NCI-H1694 treated with DMSO at 0.1 percent for 48 hours (cell line): ENCODE measurements around the gene MIB2.
A peak's percentile ranks its signal among the peaks of the same experiment; 100 is the strongest.
"Not testable (repeated sequence)": the region's sequence is repeated elsewhere in the genome, so short reads cannot be mapped to it uniquely, and the experiment has no call there.

Experiments
- DNase-seq: peaks from one replicate; lab custom pipeline; 2025; lab: John Stamatoyannopoulos, UW

MIB2 gene

DNA sequence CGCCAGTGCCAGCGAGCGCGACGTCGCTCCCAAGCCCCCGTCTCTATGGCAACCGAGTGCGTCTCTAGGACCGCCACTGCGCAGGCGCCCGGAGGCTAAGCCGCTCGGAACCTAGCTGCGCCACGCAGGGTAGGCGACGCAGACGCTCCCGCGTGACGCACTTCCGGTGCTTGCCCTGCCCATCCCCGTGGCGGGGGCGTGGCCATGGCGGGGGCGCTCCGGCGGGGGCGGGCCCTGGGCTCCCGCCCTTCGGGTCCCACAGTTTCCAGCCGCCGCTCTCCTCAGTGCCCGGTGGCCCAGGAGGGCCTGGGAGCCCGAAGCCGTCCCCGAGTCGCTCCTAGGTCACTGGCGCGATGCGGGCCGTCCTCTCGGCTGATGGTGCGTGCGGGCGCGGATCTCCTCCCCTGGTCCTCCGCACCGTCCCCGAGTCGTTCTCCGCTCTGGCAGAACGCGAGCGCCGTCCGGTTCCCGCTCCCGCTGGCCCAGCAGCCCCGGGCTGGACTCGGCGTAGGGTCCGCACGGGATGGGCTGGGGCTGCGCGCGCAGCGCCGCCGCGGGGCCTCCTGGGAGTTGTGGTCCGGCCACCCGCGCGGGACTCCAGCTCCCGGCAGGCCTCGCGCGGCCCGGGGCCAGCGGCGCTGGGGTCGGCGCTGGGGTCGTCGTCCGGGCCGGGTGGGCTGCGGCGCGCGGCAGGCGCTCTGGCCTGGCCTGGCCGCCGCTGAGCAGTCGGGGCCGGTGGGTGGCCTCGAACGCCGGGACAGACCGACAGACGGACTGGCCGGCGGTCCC lies at the start of gene MIB2:
MIB2 (plus strand) TSS at position 245 of the 789 bp plus-strand sequence. CDS start 7,953 bp downstream, outside the sequence.
- DNase-seq, result peak; percentile 93

GRCh38 chr1:1567152-1567875 lies 48.0 kb upstream of the MIB2 start:
- DNase-seq, result no peak

DNA sequence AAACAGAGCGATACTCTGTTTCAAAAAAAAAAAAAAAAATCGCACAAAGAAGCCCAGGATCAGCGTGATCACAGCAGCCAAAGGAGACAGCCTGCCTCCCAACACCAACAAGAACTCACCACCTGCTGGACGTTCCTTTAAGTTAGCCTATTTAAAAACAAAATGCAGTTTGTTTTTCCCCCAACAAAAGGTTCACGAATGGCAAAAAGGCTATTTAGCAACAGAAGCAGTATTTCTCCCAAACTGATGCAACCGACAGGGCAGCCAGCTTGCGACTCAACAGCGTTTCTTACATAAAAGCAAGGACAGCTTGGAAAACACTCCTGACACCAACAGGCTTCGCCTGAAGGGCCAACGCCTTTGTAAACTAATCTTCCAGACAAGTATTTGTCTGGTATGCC lies 47.4 kb upstream of the MIB2 start:
- DNase-seq, result no peak

GRCh38 chr1:1569341-1569740 lies 46.0 kb upstream of the MIB2 start:
- DNase-seq, result no peak

GRCh38 chr1:1573843-1574720 lies 41.2 kb upstream of the MIB2 start:
- peak; percentile 54 for DNase-seq

- DNase-seq, result peak; percentile 78
Observed at GRCh38 chr1:1574721-1575537, 40.4 kb upstream of the MIB2 start, which contains the start of gene SSU72. SSU72 (minus strand) TSS chr1:1574863; CDS start chr1:1574557, 306 bp downstream.

- no peak for DNase-seq
Observed at GRCh38 chr1:1577367-1578011, 37.8 kb upstream of the MIB2 start.

DNA sequence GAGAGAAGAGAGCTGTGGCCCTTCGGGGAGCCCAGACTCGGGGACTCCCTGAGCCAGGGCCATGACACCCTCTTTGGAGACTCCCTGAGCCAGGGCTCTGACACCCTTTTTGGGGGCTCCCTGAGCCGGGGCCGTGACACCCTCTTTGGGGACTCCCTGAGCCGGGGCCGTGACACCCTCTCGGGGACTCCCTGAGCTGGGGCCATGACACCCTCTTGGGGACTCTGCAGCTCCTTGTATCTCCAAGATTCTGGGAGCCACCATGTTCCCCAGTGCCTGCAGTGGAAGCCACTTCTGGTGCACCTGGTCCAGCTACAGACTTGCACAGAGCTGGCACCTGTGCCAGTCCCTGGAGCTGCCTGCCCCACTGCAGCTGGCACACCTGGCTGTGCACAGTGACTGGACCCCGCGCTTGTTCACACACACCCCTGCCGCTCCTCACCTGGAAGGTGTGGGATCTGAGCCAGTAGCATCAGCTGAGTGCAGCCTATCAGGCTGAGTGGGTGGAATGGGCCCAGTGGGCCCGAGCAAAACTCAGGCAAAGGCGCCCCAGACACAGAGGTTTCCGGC lies 36.8 kb upstream of the MIB2 start:
- no peak for DNase-seq

GRCh38 chr1:1582585-1583346 lies 32.5 kb upstream of the MIB2 start:
- no peak for DNase-seq

DNA sequence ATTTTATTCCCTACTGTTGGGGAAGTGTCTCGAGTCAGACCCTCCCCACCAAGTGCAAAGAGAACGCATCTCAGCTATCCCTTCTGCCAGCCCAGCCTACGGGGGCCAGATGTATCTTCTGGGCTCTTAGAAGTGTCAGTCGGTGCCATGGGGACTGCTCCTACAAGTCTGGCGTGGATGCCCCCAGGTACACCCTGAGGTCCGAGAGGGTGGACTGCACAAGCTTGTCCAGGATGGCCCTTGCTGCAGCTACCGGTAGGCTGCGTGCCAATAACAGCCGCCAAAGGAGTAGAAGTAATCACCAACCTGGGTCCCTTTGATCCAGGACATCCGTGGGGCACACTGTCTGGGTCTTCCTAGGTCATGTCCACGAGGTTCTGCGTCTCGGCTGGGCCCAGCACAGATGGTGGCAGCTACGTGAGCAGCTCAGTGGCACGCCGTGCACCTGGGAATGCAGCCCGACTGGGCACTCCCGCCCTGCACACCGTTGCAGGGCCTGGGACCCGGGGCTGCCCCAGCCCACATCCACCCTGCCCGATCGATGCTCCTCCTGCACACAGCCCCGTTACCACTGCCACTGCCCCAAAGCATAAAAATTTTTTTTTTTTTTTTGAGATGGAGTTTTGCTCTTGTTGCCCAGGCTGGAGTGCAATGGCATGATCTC lies 31.8 kb upstream of the MIB2 start:
- no peak for DNase-seq

GRCh38 chr1:1591452-1591851 lies 23.8 kb upstream of the MIB2 start:
- DNase-seq, result no peak

- DNase-seq, result no peak
Observed at GRCh38 chr1:1593834-1594601, 21.3 kb upstream of the MIB2 start.

DNA sequence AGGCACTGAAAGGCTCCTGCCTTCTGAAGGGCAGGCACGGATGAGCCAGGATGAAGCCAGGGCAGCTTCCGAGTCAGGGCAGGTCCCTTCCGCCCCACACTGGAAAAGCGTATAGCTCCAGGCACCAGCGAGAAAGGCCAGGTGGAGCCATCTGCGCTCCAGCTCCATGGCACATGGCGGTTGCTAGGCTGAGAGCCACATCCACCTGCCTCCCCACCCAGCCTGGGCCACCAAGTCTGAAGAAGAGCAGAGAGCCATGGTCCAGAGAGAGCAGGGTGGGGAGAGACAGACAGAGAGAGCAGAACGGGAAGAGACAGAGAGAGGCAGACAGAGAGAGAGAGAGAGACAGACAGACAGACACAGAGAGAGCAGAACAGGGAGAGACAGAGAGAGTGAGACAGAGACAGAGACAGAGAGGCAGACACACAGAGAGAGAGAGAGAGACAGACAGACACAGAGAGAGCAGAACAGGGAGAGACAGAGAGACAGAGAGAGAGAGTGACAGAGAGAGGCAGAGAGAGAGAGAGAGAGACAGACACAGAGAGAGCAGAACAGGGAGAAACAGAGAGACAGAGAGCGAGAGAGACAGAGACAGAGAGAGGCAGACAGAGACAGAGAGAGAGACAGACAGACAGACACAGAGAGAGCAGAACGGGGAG lies 20.6 kb upstream of the MIB2 start:
- no peak for DNase-seq

GRCh38 chr1:1595341-1595740 lies 20.0 kb upstream of the MIB2 start:
- not testable (repeated sequence) for DNase-seq

GRCh38 chr1:1596493-1597274 lies 18.6 kb upstream of the MIB2 start:
- no peak for DNase-seq

DNA sequence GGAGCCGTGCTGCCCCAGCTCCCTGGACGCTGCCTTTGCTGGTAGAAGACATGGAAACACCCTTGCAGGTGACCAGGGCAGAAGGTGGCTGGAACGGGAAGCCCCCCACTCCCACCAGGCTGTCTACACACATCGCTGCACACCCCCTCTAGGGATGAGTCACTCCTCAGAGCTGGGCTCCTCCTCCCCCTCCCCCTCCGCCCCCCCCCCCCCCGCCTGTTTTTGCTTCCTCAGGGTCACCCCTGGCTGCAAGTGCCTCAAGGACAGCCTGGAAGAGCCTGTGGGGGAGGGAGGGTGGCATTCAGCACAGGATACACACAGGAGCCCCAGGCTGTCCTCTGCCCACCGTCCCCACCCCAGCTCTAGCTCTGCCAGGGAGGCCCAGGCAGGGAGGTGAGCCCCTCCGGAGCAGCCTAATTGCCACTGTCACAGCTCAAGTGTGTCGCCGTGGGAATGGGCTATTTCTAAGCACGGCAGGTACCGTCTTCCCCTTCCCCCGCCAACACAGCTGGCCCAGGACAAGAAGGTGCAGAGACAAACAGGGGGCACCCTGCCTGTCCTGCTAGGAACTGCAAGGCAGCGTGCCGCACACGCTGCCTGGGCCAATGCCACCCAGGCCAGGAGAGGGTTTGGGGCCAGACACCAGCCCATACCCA lies 17.9 kb upstream of the MIB2 start:
- no peak for DNase-seq
